ENCODE results near the gene PRR7.

- TF ChIP-seq POLR2A (IDR thresholded peaks at IDR 0.05) (no peak), CTCF (IDR thresholded peaks at IDR 0.05) (no peak)
These were observed 524 bp downstream of the PRR7 start for GRCh38 chr5:177447066-177447610.
